NOMO-1 treated with dmso at 0.1 percent for 144 hours (cell line): ENCODE measurements around the gene MED12.

Experiments
- DNase-seq: peaks from one replicate; lab custom pipeline; 2025; ENCODE audit not compliant: unreplicated experiment; lab: John Stamatoyannopoulos, UW

MED12 gene

GRCh38 chrX:71184803-71185495 lies 66.6 kb downstream of the MED12 start:
- DNase-seq = no peak

- DNase-seq = no peak
Observed at GRCh38 chrX:71191248-71191647, 72.9 kb downstream of the MED12 start.
